NCI-H524 (cell line): ENCODE measurements around the gene AAK1.
"Not testable (repeated sequence)": the region's sequence is repeated elsewhere in the genome, so short reads cannot be mapped to it uniquely, and the experiment has no call there.

Source experiments
- DNase-seq, 2 experiments: peaks; one replicate each; lab custom pipeline; 2025; lab: John Stamatoyannopoulos, UW

Gene AAK1

DNA sequence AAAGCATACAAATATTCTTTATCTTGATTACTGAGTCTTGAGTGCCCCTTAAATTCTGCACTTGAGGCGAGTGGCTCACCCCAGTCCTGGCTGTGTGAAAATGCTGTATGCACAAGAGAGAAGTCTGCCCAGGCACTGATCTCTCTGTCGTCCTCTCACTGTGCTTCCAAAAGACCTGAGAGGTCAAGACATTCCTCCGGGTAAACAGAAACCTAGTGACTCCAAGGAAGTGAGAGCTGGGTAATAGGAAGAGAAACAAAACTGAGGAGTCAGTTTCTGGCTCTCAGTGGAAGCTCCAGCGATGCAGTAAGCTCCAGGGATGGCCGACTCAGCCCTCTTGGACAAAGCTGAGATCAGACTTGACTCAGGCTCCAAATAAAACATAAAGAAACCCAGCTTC lies 70.9 kb downstream of the AAK1 start:
- DNase-seq, result no peak

DNA sequence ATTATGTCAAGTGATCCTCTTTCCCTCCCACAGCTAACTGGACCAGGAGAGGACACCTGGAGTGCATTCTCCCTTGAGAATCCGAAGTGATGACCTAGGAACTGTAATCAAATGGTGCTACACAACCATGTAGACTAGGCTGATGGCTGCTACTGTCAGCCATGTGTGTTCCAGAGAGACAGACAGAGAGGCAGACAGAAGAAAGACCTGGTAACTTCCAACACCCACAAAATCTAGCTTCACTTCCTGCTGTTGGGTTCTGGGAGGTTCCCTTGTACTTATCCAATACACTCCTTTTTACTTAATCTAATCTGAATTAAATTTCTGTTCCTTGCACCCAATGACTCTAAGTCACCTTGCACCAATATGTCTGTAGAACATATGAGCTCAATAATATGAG lies 72.3 kb downstream of the AAK1 start:
- no peak for DNase-seq

DNA sequence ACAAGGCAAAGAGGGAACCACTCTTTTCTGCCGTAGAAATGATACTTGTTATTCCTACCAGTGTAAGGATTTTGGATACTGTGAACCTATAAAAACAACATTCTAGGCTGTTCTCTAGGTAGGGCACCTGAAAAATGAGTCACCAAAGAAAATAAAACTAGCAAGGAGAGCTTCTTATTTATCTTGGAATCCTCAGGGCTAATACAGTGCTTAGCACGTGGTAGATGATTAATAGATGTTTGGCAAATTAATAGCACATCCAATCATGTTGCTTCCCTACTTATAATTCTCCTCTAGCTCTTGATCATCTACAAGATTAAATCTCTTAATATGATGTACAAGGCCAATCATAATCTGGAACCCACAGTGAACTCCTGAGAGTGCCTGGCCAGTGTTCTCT lies 73.1 kb downstream of the AAK1 start:
- no peak for DNase-seq

DNA sequence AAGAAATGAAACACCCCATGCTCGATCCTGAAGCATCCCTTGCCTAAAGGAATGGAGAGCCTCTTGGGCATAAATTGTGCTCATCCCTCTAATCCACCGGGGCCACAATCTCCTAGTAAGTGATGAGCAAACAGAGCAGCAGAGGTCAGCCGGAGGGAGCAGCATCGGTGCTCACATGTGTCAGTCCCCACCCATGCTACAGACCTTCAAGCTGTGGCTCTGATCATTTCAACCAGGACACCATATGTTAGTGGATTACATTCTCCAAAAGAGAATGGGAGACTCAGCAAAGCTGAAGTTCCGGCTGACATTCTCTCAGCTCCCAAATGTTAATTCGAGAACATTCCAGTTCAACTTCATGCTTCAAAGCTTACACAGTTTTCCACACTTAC lies 75.6 kb downstream of the AAK1 start:
- DNase-seq, result peak in 1 of 2 experiments; percentile 62

DNA sequence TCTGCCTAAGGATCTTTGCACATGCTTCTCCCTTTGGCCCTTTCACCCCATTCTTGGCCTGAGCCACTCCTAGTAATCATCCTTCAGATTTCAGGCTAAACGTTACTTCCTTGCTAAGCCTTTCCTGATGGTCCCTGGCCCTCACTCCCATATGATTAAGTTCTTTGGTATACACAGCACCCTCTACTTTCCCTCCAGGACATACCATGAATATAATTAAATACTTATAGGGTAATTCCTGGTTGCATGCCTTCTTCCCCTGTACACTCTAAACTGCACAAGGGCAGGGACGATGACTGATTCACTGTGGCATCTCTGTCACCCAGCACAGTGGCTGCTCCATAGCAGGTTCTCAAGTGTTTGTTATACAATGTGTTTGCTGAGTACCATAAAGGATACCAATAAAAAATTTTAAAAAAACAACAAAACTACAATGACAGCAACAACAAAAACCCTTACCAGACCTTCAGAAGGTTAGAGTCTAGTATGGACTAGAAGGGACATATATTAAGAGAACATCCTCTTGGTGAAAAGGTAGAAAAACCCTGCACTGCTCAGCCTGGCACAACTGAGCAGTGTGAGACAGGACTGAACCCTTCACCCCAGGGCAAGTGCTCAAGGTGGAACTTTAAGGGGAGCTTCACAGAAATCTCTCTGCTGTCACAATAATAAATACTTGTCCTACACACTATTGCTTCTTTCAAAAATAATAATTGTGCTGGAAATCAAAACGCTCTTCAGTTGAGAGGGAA lies 76.2 kb downstream of the AAK1 start:
- DNase-seq, result no peak

DNA sequence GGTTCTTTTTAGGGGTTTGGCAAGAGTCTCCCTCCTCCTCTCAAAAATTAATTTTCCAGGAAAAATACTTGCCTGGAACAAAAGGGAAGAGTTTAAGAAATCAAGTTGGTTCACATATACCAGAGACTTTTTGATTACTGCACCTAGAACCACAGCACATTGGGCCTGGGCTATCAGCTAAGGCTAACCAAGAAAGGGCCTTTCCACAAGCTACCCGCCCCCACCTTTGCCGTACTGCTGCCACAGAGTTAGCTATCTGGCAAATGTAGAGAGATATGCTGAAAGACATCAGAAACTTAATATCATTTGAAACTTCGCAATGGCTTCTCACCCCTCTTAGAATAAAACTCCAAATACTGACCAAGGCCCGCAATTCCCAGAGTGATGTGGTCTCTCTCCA lies 76.9 kb downstream of the AAK1 start:
- no peak for DNase-seq

DNA sequence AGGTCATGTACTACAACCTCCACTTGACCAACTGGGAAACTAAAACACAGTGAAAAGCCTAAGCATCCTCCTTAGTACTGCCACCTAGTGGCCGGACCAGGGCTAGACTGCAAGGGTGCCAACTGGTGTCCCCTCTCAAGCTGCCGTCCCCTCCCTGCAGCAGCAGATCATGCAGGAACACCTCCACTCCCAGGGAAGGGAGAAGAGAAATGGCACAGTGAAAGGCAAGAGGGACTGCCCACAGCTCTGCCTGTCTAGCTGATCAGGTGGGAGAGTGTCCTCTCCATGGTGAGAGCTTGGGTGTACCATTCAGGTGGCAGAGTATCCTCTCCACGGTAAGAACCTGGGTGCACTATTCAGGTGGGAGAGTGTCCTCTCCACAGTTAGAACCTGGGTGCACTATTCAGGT lies 78.1 kb downstream of the AAK1 start:
- peak; percentile 8 to 57 for DNase-seq

DNA sequence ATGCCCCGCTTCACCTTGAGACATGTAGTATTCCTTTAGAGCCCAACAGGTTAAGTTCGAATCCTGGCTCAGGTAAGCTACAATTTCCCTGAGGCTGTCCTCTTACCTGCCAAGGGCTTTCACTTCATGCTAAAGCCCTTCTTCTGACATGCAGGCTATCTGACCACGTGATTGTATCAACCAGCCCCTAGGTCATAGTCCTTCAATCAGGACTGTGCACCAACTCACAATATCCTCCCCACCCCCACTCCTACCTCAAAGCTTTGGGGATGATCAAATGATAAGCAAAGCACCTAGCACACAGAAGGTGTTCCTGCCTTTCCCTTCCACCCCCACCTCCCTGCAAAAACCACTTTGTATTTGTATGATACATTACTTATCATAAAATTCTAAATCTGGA lies 78.9 kb downstream of the AAK1 start:
- no peak for DNase-seq

DNA sequence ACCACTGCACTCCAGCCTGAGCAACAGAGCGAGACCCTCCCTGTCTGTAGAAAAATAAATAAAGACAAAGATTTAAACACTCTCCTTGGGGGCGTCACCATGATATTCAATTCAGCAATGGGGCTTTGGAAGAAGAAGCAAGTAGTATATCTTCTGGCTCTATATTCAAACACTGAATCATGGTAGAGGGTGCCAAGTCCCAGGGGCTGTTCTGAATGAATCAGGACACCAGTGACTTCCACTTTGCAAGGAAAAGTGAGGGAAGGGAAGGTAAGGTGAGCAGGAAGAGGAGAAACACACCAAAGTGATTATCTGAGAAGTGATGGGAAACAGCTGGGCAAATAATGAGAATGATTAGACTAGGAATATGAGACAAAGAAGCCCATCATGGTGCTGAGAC lies 80.5 kb downstream of the AAK1 start:
- DNase-seq, result no peak

DNA sequence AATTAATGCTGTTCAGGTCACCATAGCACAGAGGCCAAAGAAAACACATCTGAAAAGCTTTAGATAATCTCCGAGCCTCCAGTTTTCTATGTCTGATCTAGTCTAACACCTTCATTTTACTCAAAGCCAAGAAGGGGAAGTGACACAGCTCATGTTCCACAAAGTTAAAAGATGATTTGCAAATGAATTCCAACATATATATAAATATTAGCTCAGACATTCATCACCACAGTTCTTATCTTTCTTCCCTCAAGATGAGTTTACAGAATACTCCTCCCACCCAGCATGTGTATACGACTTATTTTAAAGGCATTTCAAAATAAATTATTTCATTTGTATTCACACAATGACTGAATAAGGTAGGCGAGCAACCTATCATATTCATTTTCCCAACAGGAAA lies 82.4 kb downstream of the AAK1 start:
- no peak for DNase-seq

DNA sequence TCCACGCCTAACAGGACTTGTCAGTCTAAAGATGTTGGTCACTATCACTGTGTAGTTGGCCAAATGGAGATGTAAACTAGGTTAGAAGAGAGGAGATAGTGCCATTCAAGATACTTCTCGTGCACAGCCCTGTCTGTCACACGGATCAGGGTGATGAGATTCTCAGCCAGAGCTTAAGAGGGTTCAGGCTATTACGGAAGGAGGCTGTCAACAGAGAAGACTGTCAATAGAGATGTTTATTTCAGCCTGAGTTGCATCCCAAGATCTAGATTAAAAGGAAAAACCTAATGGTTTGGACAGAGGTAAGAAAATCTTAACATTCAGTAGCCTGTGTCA lies 83.4 kb downstream of the AAK1 start:
- DNase-seq, result no peak

DNA sequence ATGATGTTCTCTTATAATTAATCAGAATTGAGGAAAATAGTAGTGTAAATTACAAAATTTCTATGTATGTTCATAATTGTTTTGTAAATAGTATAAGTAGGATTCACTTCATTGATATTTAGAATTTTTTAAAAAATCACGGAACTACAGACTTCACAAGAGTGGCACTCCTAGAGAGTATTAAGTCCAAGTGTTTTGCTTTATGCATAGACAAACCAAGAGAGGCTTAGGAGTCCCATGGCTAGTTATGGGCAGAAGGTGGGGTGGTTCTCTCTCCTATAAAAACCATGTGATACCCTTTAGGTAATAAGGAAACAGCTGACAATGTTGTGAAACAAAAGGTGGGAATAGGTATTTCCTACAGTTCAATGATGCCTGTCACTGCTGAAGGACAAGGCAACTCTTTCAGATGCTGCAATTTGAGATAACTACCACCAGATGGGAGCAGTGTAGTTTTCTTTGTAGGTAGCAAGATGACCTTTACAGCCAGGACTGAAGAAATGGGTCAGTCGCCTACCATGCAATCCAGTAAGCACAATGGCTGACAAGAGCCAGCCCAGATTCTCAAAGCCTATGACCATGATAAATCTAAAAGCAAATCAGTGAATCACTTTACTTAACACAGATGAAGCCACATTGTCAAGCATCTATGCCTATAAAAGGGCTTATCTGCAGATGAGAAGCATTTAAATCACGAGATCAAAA lies 83.9 kb downstream of the AAK1 start:
- DNase-seq, result peak in 1 of 2 experiments; percentile 47

DNA sequence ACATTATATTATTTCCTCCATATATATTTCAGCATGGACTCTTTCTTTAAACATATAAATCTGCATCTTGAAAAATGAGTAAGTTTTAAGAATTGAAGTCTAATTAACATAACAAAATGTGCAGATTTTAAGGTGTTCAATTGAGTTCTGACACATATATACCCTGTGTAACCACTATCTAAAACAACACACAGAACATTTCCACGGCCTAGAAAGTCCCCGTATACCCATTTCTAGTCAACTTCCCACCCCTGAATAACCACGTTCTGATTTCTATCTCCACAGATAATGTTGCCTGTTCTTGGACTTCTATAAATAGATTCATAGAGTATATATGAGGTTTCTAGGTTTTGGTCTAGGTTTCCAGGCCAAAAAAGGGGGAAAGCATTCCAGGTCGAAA lies 87.5 kb downstream of the AAK1 start:
- DNase-seq, result no peak

DNA sequence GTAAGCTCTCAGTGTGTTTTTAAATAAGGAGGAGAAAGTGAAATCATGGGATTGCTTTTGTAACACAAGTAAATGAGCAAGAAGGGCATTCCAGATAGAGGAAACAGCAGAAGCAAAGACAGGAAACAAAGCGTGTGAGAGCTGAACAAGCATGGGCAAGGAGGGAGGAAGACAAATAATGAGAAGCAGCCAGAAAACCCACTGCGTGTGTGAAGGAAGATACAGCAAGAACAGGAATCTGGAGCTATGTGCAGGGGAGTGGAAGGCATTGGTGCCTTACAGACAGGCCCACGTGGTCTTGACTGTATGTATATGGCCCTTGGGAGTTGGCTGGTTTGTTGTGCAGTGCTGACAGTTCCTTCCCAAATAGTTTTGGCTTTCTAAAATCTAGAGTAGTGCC lies 88.6 kb downstream of the AAK1 start:
- DNase-seq, result no peak

DNA sequence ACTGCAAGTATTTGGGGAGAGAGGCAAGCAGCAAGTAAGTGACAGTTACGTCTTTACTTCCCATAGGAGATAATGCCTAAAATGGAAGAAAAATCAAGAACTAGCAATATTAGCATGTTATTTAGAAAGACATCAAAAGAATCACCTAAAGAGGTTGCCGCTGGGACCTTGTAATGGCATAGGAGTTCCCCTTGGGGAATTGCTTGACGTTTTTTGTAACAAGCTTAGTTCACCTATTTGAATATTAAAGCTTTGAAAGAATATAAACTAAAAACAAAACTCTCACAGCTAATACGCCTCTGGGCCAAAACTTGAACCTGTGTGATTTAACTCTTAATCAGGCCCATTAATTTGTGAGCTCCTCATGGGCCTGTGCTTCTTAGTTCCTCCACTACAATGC lies 89.0 kb downstream of the AAK1 start:
- no peak for DNase-seq

DNA sequence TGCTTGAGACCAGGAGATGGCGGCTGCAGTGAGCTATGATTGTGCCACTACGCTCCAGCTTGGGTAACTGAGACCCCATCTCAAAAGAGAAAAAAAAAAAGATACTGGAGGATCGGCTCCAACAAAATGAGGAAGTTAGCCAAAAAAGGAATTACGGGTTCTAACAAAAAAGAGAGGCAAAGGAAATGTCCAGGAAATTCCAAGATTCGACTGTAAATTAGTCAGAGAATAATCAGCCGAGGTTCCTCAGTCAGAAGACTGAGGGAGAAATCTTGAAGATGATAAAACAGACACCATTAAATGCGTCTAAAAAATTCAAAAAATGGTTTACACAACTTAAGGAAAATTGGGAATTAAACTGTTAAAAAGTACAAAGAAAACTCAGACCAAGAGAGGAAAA lies 89.5 kb downstream of the AAK1 start:
- DNase-seq, result no peak

DNA sequence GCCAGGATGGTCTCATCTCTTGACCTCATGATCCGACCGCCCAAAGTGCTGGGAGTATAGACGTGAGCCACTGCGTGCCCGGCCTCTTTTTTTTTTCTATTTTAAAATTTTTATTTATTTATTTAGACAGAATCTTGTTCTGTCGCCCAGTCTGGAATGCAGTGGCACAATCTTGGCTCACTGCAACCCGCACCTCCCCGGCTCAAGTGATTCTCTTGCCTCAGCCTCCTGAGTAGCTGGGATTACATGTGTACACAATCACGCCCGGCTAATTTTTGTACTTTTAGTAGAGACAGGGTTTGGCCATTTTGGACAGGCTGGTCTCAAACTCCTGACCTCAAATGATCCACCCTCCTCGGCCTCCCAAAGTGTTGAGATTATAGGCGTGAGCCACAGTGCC lies 93.0 kb downstream of the AAK1 start:
- DNase-seq, result not testable (repeated sequence)

DNA sequence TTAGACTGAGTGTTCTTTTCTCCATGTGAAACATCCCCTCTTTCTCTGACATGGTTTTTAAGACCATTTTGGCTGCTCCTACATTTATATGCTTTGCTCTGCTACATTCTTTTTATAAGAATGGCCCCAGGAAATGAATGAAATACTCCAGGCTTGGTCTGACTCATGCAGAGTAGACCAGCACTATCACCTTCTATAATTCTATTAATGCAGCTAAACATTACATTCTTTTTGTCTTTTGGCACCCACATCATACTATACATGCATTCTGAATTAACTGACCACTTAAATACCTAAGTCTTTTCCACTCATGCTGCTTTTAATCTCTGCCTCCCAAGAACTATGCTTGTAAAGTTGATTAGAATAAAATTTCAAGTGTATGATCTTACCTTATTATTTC lies 94.1 kb downstream of the AAK1 start:
- DNase-seq, result no peak

DNA sequence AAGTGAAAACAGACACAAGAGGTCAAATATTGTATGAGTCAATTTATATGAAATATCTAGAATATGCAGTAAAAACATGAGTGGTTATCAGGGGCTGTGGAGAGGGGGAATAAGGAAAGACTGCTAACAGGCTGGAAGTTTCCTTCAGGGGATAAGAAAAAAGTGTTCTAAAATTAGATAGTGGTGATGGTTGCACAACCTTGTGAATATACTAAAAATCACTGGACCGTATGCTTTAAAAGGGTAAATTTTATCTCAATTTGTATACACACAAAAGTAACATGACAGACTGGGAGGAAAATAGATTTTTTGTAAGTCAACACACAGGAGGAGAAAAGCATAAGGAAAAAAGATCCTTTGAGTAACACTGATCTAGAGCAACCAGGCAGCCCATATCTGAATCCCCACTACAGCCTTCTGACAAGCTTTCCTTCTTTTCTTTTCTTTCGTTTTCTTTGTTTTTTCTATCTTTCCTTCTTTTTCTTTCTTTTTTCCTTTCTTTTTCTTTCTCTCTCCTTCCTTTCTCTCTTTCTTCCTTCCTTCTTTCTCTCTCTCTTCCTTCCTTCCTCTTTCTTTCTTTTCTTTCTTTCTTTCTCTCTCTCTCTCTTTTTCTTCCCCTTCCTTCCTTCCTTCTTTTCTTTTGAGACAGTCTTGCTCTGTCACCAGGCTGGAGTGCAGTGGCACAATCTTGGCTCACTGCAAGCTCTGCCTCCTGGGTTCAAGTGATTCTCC lies 95.4 kb downstream of the AAK1 start:
- DNase-seq, result no peak

DNA sequence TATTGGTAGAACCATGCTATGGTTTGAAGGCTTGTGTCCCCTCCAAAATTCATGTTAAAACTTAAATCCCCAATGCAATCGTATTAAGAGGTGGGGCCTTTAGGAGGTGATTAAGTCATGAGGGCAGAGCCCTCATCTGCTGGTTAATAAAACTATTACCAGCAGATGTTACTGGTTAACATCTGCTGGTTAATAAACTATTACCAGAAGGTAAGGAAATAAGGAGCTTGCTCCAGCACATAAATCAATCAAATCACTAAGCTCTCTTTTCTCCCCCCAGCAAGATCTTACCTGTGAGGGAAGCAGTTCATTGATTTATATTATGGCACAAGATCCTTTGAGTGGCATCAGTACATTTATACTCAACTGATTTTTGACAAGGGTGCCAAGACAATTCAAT lies 96.9 kb downstream of the AAK1 start:
- peak; percentile 18 to 60 for DNase-seq

DNA sequence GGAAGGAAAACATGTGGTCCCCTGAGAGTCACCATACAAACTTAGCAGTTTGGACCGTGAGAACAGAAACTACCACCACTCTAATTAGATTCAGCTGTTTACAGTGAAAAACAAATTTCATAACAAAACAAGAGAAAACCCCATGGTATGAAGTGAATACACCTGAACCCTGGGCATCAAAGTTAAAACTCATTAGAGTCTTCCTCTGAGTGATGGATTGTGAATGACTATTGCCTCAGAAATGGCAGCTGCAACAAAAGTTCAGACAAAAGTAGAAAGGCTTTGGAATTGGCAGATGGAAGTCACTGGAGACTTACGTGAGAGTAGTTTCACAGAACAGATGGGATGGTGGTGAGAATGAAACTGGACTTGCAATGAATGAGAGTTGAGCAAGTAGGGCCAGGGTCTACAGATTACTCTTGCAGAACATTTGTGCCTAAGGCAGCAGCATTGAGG lies 98.0 kb downstream of the AAK1 start:
- DNase-seq, result peak in 1 of 2 experiments; percentile 39

DNA sequence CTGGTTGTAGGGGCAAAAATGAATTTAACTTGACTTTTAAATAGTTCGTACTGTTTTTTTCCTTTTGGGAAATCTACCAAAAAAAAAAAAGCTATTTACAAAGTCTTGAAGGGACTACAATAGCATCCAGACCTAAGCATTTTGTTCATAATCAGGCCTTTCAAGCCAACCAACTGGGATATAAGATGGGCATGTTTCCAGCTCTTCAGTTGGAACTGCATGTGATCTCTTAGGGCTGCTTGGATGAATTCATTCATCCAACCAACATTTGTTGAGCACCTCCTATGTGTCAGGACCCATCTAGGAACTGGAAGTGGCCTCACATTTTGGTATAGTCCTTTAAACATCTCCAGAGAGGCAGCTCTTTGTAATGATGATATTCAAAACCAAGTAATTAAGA lies 98.6 kb downstream of the AAK1 start:
- DNase-seq, result no peak

DNA sequence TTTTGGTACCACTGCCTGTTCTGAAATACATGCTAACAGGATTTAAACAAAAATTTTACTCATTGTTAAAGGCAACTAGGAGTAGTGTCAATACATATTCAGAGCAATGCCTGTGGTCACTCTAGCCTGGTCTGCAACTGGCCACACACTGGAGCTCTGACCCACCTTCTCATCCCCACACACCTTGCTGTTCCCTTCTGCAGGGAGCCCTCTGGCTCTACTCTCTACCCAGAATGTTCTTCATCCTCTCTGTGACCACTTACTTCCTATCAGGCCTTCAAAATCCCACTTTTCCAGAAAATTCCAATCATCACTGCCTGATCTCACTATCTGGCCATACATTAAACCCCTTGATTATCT lies 104.0 kb downstream of the AAK1 start:
- no peak for DNase-seq
